ENCODE data around the gene CDH23. TPM values are rescaled to one million over a fixed set of nuclear protein-coding genes. Genes with fewer than 3 reads are reported as not detected.

CDH23 gene
- total and polyA plus RNA-seq, 10 of the 15 experiments (the other 5 are each of a cell fraction or from before 2014, with no cell fraction given), result 0.09 to 0.40 (median 0.15) TPM; not detected in 1

- TF ChIP-seq ELK1 (IDR thresholded peaks at IDR 0.05; ENCODE audit: low read depth, low read length) (no peak), CTCF (IDR thresholded peaks at IDR 0.05 in 2 of 3, conservative IDR thresholded peaks at IDR 0.05 in 1 of 3; ENCODE audit: control insufficient read depth in 2 of 3, extremely low read depth in 1 of 3, insufficient read depth in 1 of 3, low read depth in 3 of 3, low read length in 3 of 3) (no peak)
- TF ChIP-seq, protein P1, sequence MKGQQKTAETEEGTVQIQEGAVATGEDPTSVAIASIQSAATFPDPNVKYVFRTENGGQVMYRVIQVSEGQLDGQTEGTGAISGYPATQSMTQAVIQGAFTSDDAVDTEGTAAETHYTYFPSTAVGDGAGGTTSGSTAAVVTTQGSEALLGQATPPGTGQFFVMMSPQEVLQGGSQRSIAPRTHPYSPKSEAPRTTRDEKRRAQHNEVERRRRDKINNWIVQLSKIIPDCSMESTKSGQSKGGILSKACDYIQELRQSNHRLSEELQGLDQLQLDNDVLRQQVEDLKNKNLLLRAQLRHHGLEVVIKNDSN (IDR thresholded peaks at IDR 0.05; ENCODE audit: borderline replicate concordance, extremely low read length, insufficient read depth, low read depth, low read length), result no peak
- TF ChIP-seq, protein P2, sequence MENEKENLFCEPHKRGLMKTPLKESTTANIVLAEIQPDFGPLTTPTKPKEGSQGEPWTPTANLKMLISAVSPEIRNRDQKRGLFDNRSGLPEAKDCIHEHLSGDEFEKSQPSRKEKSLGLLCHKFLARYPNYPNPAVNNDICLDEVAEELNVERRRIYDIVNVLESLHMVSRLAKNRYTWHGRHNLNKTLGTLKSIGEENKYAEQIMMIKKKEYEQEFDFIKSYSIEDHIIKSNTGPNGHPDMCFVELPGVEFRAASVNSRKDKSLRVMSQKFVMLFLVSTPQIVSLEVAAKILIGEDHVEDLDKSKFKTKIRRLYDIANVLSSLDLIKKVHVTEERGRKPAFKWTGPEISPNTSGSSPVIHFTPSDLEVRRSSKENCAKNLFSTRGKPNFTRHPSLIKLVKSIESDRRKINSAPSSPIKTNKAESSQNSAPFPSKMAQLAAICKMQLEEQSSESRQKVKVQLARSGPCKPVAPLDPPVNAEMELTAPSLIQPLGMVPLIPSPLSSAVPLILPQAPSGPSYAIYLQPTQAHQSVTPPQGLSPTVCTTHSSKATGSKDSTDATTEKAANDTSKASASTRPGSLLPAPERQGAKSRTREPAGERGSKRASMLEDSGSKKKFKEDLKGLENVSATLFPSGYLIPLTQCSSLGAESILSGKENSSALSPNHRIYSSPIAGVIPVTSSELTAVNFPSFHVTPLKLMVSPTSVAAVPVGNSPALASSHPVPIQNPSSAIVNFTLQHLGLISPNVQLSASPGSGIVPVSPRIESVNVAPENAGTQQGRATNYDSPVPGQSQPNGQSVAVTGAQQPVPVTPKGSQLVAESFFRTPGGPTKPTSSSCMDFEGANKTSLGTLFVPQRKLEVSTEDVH (IDR thresholded peaks at IDR 0.05; ENCODE audit: low read depth, partially characterized antibody), result no peak
Observed at GRCh38 chr10:71640607-71641006, 243.9 kb downstream of the CDH23 start (continued).

Data from GM12878 (cell line).